H1 (cell line): ENCODE measurements around the gene JADE1. TPM values are rescaled to one million over a fixed set of nuclear protein-coding genes. Genes with fewer than 3 reads are reported as not detected.

Experiments
- ASH2L ChIP-seq: fragments of 200-600, 300-600 bp; sonication (generic); IDR thresholded peaks from one replicate; pipeline ENCODE4 v1.7.1; 2017; ENCODE audit warnings: low read length
- BACH1 ChIP-seq: IDR thresholded peaks from 2 replicates; pipeline ENCODE4 v1.6.1; 2012; ENCODE audit warnings: low read length, improper control_type of control experiment
- BRCA1 ChIP-seq: IDR thresholded peaks from 2 replicates; pipeline ENCODE4 v1.6.1; 2012; ENCODE audit warnings: low read depth, low read length, improper control_type of control experiment
- CBX5 ChIP-seq: fragments of 300-800, 300-1000 bp; sonication (generic); IDR thresholded peaks from 2 replicates; pipeline ENCODE4 v1.7.1; 2016; ENCODE audit warnings: antibody characterized with exemption, low read length, low read depth
- CBX8 ChIP-seq: fragments of 300-800, 300-1000 bp; sonication (generic); IDR thresholded peaks from 2 replicates; pipeline ENCODE4 v1.7.1; 2016; ENCODE audit warnings: low read depth, low read length, borderline replicate concordance
- KDM1A ChIP-seq: fragments of 200-600, 300-600 bp; sonication (generic); IDR thresholded peaks from 2 replicates; pipeline ENCODE4 v1.7.1; 2016; ENCODE audit warnings: mild to moderate bottlenecking, low read length, borderline replicate concordance
- MAFK ChIP-seq: IDR thresholded peaks from 2 replicates; pipeline ENCODE4 v1.6.1; 2012; ENCODE audit warnings: low read depth, mild to moderate bottlenecking, improper control_type of control experiment, low read length
- NANOG ChIP-seq: IDR thresholded peaks from 2 replicates; pipeline ENCODE4 v1.6.1; 2011; ENCODE audit warnings: low read length, low read depth, mild to moderate bottlenecking, inconsistent platforms; ENCODE audit not compliant: insufficient read depth, poor library complexity, severe bottlenecking
- polyA plus RNA-seq, 7 experiments: library from polyadenylated mRNA; depleted of rRNA in 3 of 7; stranded (reverse) in 5 of 7; unstranded in 2 of 7; fragments of >200 nt in 5 of 7; fragments of 200-250 nt in 2 of 7; gene quantifications; 1 replicate in 5 of 7; 2 replicates in 1 of 7; 4 replicates in 1 of 7; pipeline versions ENCODE4 v1.2.1 to v1.2.3, GENCODE V29; 2011 to 2013; ENCODE audit warnings: missing spikeins in 2 of 7, mixed read lengths in 2 of 7
- total RNA-seq: library from RNA; stranded (reverse); fragmentation: NEBNext Ultra II Directional; extraction: Animal tissue kit (Norgen Biotek cat#: 25700); gene quantifications from 2 replicates; pipeline ENCODE4 v1.2.1, GENCODE V29; 2021
- TF ChIP-seq, protein P1 (sequence below), 3 experiments: IDR thresholded peaks; 1 replicate in 2 of 3; 2 replicates in 1 of 3; pipeline versions ENCODE4 v1.5.1 to v1.6.1; 2011; ENCODE audit warnings: low read length in 3 of 3, mild to moderate bottlenecking in 3 of 3, inconsistent platforms in 2 of 3, low read depth in 1 of 3, moderate library complexity in 1 of 3; ENCODE audit not compliant: insufficient read depth in 1 of 3; ENCODE audit errors: control extremely low read depth in 1 of 3
- TF ChIP-seq, protein P2 (sequence below): IDR thresholded peaks from 2 replicates; pipeline ENCODE4 v1.6.1; 2011; ENCODE audit warnings: low read length, improper control_type of control experiment

The JADE1 gene
- total and polyA plus RNA-seq, 2 of the 8 experiments (the other 6 are each of a cell fraction or from before 2014, with no cell fraction given): 37.7 to 213 TPM

DNA sequence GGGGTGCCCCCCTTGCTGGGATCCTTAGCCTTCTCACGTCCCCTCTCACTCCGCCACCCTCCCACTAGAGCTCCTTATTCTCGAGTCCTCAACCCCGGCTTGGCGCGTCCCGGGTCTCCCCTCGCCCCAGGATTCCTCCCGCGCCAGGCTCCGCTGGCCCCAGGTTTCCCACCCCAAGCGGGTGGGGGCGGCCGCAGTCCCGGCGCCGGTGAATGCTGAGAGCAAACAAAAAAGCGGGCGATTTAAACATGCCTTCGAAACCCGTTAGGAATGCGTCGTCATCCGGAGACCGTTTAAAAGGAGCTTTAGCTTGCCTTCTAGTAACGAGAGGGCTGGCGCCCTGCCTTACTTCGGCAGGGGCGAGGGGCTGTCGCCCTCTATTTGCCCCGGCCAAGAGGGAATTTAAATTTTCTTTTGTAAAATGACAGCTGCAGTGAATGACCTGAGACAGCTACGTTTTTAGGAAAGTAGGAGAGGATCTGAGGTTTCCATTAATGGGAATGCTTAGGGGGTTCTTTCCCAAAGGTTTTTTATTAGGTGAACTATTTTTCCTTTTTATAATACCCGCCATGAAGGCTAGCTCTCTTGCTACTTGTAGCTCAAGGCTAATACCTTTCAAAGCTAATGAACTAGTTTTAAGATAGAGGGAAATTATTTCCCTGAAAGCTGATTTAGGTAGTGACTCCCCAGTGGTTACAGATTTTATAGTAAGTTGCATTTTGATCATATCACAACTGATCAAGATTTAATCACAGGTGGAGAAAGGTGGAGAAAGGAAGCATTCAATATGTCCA lies 3.1 kb downstream of the JADE1 start (continued):
- TF ChIP-seq KDM1A (peak; percentile 74; the same call in 1 of the 2 replicates), CBX5 (no peak), CBX8 (no peak), BACH1 (no peak), MAFK (no peak), BRCA1 (no peak), NANOG (no peak), ASH2L (peak; percentile 43)
- TF ChIP-seq, protein P1, sequence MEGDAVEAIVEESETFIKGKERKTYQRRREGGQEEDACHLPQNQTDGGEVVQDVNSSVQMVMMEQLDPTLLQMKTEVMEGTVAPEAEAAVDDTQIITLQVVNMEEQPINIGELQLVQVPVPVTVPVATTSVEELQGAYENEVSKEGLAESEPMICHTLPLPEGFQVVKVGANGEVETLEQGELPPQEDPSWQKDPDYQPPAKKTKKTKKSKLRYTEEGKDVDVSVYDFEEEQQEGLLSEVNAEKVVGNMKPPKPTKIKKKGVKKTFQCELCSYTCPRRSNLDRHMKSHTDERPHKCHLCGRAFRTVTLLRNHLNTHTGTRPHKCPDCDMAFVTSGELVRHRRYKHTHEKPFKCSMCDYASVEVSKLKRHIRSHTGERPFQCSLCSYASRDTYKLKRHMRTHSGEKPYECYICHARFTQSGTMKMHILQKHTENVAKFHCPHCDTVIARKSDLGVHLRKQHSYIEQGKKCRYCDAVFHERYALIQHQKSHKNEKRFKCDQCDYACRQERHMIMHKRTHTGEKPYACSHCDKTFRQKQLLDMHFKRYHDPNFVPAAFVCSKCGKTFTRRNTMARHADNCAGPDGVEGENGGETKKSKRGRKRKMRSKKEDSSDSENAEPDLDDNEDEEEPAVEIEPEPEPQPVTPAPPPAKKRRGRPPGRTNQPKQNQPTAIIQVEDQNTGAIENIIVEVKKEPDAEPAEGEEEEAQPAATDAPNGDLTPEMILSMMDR (IDR thresholded peaks at IDR 0.05; ENCODE audit: control extremely low read depth in 1 of 3, insufficient read depth in 1 of 3, low read depth in 1 of 3, low read length in 3 of 3): no peak
- TF ChIP-seq, protein P2, sequence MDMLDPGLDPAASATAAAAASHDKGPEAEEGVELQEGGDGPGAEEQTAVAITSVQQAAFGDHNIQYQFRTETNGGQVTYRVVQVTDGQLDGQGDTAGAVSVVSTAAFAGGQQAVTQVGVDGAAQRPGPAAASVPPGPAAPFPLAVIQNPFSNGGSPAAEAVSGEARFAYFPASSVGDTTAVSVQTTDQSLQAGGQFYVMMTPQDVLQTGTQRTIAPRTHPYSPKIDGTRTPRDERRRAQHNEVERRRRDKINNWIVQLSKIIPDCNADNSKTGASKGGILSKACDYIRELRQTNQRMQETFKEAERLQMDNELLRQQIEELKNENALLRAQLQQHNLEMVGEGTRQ: no peak
